Ramos (cell line): ENCODE data around the gene SETBP1.

Experiments
- in situ Hi-C: fragments of 300-500 bp; cut with MboI; formaldehyde crosslinking; loops from one replicate; pipeline ENCODE4 v1.14.3; 2022; ENCODE audit warnings: low sequenced_read_pairs; ENCODE audit not compliant: unreplicated experiment

Gene SETBP1

DNA sequence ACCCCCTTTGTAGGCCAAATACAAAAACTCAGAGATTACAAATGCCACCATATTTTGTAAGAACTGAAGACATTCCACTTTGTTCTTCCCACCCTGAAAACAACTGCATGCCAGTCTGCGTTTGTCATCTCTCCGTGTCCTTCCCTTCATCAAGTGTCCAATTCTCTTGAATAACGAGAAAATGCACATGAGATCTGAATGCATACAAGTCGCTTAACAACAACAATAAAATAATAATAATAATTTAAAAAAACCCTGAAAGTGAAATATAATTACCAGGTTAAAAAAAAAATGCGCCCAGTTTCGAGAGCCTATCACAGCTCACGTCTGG lies 2.0 kb upstream of the SETBP1 start:
- in situ Hi-C loops: loop anchor here (5.0 to 25.0 kb wide), 2 partner anchors 434 to 534 kb away; no protein-coding TSS in a partner anchor

DNA sequence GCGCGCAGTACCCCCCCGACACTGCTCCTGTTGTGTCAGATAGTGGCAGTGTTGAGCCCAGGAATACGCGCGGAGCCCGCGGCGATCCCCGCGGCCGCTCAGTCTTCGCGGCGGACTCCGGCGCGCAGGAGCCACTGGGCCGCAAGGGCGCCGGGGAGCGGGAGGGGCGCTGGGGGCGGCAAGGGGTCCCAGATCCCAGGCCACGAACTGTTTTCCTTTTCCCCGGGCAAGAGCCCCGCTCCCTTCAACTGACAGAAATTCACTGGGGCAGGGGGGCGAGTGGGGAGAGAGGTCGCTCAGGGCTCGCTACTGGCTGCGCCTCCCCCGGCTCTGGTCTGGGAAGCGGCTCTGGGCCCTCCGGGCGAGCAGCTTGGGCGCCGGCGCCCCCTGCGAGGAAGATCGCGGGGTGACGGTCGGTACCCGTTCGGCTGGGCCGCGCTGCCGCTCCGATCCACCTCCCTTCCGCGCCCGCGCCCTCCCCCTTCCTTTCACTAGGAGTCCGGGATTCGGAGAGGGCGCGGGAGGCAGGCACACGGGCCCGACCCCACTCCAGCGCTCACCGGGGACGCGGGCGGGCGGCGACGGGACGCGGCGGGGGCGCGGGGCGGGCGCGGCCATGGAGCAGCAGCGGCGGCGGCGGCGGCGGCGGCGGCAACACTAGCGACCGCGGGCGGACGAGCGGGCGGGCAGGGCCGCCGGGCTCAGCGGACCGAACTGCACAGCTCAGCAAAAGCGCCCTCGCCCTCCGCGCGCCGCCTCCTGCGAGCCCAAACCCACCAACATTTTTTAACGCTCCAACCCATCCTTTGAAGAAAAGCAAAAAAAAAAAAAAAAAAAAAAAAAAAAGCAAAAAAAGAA lies 1.4 kb upstream of the SETBP1 start:
- in situ Hi-C loops: loop anchor here (5.0 to 25.0 kb wide), 2 partner anchors 433 to 533 kb away; no protein-coding TSS in a partner anchor

DNA sequence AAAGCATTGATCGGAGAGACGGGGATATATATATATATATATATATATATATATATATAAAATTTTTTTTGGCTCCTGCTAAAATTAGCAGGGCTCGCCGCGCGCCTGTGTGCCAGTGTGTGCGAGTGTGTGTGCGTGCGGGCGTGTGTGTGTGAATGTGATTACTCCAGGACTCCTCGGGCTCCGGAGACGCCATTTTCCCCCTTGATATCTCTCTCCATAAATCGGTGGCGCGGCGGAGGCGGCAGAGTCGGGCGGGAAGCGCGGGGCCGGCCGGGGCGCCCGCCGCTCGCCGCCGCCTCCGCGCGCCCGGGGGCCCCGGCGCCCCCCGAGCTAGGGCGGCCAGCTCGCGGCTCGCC lies 795 bp upstream of the SETBP1 start:
- in situ Hi-C loops: loop anchor here (5.0 to 25.0 kb wide), 2 partner anchors 432 to 532 kb away; no protein-coding TSS in a partner anchor

DNA sequence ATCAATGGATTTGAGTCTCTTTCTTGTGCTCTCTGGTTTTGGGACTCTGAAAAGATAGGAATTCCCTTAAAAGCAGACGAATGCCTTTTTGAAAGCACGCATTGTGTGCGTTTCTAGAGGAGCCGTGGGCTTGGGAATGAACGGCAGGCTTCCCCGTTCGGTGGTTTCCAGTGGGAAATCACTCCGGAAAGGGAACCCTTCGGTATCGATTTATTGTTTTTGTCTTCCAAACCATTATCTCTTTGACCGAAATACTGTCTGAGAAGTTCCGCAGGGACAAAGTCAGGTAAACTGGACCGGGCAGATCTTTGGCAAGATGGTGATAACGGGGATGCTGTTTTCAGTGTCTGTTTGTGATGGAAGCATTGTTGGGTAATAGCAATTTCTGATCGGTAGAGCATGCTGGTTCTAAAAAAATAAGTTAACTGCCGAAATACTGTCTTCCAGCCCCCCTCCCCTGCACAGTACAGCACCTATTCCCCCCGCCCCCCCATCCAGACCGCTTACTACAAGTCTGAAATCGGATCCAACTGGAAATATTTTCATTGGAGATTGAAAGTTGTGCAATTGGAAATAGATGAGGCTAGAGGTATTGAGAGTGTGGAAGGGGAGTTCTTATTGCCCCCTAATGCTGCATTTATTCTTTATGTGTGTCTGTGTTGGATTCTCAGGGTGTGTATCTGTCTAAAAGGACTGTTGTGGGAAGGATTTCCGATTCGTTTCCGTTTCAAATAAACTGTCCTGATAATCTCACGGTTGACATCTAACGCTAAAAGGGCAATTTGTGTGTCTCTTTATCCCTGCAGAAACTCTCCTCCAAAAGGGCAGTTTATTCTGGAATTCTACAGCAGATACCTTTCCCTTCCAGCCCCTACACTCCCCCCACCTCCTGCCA lies 635 bp downstream of the SETBP1 start:
- in situ Hi-C loops: loop anchor here (25.0 kb wide), 1 partner anchor 431 kb away; no protein-coding TSS in a partner anchor

DNA sequence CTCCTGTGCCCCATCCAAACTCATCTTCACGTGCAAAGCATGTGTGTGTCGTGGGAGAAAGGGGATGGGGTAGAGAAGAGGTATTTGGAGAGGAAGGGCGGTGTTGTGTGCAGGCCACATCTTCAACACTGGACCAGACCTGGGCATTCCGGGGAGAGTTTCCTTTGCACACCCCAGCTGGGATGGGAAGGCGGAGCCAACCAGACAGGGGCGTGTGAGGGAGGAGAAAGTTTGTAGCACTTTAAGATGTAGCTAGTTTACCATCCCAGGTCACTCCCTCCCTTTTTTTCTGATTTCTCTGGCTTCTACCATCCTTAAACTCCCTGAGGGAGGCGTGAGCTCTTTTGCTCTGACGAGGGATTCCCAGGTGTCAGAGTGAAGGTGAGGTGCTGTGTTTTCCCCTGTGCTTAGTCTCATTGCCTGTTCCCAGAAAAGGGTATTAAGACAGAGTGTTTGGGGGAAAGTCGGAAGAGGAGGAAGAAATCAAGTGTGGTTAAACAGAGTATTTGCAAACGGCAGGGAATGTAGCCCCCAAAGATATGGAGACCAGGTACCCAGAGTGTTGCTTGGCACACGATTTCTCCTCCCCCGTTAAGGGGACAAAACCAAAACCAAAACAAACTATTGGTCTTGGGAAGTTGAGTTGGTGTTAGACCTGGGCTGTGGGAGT lies 1.6 kb downstream of the SETBP1 start:
- in situ Hi-C loops: loop anchor here (25.0 kb wide), 1 partner anchor 430 kb away; no protein-coding TSS in a partner anchor

DNA sequence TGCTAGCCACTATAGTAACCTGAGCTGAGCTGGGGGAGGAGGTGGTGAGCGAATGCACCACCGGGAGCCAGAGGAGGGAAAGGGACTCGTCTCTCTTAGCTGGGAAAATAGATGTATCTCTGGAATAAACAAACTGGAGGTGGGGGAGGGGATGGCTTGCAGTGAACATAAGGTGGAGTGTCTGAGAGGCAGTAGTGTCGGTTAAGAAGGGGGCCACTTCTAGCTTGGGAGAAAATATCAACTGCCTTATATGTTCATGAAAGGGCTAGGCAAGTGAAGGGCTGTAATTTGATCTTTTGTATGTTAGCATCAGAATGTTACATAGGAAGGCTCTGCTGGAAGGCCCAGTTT lies 2.2 kb downstream of the SETBP1 start:
- in situ Hi-C loops: loop anchor here (25.0 kb wide), 1 partner anchor 429 kb away; no protein-coding TSS in a partner anchor

DNA sequence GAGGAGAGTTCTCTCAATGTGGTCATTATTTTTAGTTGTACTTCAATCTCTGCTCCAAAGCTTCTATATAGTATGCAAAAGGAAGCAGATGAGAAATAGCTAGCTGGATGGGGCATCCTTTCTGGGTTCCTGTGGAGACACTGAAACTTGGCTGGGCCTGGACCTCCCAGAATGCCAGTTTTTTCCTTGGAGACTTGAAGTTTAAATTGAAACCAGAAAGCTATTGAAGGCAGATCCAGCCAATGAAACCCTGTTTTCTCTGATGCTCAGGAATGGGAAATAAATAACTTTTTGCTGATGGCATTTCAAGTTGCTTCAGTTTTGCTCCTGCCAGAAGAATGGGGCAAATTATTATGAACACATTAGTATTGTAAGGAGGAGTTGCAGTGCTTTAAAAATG lies 2.9 kb downstream of the SETBP1 start:
- in situ Hi-C loops: loop anchor here (25.0 kb wide), 1 partner anchor 429 kb away; no protein-coding TSS in a partner anchor

DNA sequence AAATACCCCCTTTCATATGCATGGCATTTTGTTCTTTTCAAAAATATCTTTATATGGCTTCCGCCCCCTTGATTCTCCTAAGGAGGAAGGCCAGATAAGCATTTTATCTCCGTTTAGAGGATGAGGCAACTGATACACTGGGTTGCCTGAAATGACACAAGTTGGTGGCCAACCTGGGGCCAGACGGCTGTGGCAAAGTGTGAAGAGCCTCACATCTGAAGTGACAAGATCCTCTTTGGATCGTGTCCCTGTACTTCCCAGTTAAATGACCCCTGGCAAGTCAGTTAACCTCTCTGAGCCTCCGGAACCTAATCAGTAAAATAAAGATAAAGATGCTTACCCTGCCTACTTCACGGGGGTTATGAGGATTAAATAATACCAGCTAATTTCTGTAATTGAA lies 4.6 kb downstream of the SETBP1 start:
- in situ Hi-C loops: loop anchor here (25.0 kb wide), 1 partner anchor 427 kb away; no protein-coding TSS in a partner anchor

DNA sequence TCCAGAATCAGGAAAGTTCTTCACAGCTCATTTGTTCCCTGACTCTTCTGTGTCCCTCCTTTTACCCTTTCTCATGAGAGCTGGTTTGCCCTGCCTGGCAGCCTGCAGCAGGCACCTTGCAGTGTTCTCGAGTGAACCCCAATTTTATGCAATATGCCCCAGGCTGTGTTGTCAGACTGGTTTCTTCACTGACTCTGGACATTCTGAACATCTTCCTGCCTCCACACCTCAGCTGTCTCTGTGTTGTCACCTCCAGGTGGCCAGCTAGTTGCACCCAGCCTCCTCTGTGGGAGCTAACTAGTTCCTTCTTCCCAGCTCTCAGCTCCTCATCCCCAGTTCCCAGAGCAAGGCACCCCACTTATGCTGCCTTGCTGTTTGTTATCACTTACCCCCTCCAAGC lies 5.5 kb downstream of the SETBP1 start:
- in situ Hi-C loops: loop anchor here (25.0 kb wide), 1 partner anchor 426 kb away; no protein-coding TSS in a partner anchor

DNA sequence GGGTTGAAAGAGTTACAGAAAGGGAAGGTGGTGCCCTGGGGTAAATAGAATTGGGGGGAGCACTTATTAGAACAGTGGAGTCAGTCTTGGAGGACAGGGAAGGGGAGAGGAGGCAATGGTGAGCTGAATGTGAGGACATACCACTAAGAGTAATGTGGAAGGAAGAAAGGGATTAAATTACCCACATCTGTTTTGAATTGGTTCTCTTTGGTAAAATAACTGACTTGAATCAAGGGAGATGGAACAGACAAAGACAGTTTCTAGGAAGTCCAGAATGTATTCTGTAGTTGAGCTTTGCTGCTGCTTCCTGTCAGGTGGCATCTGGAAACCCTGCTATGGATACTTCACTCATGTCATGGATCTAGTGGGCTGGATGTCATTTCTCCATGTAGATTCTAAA lies 6.7 kb downstream of the SETBP1 start:
- in situ Hi-C loops: loop anchor here (25.0 kb wide), 1 partner anchor 425 kb away; no protein-coding TSS in a partner anchor

DNA sequence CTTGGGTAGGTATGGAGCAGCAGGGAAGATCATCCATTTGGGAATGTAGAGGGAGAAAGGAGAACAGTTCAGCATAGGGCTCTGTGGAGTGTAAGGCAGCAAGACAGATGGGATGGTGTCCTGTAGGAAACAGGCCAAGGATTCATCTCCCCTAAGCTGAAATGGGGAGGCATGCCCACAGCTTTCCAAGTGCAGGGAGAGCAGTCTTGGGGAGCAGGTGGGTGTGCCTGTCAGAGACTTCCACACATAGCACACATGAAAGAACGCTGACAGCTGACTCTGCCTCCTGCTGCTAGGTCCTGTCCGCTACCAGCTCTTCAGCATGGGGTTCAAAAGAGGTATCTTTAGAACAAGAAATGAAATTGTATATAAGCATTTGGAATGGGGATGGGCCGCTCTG lies 9.0 kb downstream of the SETBP1 start:
- in situ Hi-C loops: loop anchor here (25.0 kb wide), 1 partner anchor 423 kb away; no protein-coding TSS in a partner anchor

DNA sequence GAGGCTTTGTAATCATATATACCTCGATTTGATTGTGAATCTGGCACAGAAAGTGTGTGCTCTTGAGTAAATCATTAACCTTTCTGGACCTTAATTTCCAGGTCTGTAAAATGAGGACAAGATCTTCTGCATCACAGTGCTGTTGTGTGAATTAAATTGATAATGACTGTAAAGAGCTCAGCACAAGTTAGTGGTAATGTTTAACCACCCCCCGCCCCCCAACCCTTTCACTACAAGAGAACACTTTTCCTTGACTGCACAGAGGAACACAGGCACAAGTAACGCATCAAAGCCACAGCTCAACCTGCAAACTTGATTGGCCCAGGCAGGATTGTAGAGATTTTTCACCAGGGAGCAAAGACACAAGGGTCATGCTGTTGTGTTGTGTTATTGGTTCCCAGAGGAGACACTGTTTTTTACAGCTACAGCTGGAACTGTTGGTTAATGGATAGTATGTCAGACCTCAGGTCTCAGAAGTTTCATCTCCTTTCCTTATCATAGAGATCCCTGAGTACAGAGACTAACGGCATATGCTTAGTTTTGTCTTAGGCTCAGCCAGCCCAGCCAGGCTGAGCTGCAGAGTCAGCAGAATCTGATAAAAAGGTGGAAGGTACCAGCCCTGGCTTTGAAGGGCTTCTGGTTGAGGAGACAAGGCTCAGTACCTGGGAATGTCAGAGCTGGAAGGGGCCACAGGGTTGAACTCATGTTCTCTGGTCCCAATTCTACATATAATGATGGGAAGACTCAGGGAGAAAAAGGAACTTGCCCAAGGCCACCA lies 10.6 kb downstream of the SETBP1 start:
- in situ Hi-C loops: loop anchor here (25.0 kb wide), 1 partner anchor 421 kb away; no protein-coding TSS in a partner anchor

DNA sequence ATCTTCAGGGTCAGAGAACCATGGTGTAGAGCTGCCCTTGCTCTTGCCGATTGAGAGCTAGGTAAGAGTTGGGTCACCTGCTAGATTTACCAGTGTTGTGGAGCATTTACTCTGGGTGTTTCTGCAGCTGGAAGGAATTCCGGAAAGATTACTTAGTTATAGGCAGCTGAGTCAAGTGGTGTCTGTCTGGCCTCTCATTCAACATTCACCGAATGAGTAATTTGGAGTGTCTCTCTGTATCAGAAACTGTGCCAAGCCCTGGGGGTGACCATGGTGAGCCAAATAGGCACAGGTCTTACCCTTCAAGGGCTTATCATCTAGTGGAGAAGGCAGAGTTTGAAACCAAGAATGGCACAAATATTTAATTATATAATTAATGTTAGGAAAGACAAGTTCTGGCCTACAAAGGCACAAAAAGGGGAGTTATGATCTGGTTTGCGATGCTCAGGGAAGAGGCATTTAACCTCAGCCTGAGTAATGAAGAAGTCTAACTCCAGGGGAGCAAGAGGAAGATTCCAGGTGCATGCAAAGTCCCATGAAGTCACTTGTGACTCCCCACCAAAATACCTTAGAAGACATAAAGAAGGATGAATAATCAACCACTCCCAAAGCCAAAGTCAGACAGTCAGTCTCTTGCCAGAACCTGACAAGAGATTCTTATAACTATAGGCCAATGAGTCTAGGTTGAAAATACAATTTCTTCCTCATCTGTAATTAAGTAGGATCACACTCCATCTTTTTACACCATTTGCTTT lies 12.5 kb downstream of the SETBP1 start:
- in situ Hi-C loops: loop anchor here (25.0 kb wide), 1 partner anchor 419 kb away; no protein-coding TSS in a partner anchor

DNA sequence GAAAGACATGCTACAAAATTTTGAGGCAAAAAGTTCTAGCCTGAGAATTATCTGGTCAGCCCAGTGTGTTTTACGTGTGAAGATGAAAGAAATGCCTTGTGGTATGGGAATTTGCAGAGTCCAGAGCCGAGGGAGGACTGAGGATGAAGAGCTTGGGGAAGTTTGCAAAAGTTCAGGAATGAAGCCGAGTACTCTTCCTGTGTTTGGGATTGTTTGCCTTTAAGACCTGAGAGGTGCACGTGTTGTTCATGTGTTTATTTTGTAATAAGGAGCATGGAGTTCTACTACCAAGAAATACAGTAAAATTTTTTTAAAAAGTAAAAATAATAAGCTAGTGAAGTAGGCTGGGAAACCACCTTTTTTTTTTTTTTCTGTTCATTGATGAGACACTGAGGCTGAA lies 14.8 kb downstream of the SETBP1 start:
- in situ Hi-C loops: loop anchor here (25.0 kb wide), 1 partner anchor 417 kb away; no protein-coding TSS in a partner anchor

DNA sequence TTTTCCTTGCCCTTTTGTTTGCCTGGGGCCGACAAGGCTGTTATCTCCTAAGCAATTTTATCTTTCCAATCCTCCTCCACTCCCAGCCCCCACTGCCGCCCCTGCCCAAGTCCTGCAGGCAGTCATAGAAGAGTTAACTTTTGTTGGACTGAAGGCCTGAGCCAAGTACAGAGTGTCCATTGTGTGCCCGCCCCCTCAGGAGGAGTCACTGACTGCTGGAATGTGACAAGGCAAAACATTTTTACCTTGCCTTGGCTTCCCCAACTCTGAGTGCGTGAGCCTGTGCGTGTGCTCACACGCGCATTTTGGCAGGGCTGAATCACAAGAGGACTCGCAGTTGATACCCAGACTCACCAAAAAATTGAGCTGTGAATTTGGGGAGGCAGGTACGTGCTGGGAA lies 16.2 kb downstream of the SETBP1 start:
- in situ Hi-C loops: loop anchor here (25.0 kb wide), 1 partner anchor 415 kb away; no protein-coding TSS in a partner anchor

DNA sequence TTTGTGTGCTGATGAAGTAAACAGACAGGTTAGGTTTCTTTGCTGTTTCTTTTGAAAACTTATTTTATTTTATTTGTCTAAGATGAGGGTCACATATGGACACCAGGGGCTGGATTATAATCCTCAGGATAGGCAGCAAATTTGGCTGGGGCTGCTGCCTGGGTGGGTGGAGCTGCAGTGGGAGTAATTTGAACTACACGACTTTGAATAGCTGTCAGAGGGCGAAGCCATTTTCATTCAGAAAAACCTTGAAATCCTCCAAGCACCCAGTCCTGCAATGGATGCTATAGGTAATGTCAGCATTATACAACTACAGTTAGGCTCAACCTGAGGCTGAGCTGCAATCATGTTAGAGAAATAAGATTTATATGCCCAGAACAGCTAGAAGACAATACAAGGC lies 16.6 kb downstream of the SETBP1 start:
- in situ Hi-C loops: loop anchor here (25.0 kb wide), 1 partner anchor 415 kb away; no protein-coding TSS in a partner anchor

DNA sequence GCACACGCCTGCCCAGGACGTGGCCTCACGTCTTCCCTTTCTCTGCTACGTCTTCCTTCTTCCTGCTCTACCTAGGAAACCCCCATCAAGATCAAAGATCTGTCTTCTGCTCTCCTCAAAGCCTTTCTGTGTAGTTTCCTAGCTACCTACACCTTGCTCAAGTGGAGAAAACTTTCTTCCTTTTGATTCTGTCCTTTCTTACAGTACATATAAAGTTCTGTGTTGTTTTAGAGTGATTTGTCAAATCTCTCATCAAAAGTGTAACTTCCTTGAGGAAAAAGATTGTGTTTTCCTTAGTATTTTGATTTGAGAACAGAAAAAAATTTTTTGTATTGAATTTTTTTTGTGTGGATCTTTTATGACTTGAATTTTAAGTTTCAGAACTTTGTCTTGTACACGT lies 17.8 kb downstream of the SETBP1 start:
- in situ Hi-C loops: loop anchor here (25.0 kb wide), 1 partner anchor 414 kb away; no protein-coding TSS in a partner anchor

DNA sequence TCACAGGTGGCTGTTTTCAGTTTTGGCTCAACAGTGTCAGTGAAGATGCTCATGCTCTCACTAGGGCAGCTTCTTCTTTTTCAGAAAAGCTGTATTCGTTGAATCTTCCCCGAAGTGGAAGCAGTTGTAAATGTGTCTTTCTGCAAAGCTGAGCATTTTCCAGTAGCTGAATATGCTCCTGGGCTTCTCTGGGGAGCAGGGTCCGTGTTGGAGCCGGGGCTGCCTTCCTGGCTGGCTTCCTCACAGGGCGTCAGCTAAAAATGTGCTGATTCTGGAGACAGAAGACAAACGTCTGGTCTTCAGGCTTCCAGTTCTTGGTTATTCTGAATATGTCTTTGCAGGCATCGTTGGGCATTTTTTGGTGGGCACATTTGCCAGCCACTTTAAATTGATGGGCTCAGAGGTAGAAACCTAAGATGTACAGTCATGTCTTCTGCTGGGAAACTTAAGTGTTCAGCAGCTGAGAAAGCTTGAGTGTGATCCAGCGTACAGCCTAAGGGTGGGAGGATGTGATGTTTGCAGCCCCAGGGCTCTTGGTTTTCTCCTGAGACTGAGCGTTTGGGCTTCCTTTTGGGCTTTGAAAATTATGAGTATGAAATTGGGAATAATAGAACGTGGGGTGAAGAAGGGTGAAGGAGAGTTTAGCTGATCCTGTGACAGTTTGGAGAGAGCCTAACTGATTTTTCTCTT lies 19.0 kb downstream of the SETBP1 start:
- in situ Hi-C loops: loop anchor here (25.0 kb wide), 1 partner anchor 413 kb away; no protein-coding TSS in a partner anchor
